Stimulated activated CD8-positive, alpha-beta memory T cell treated with anti-CD3 and anti-CD28 coated beads, Interleukin-7, amount 100 ng/mL, for 48 hours (primary cell): ENCODE data around the gene LDOC1.
"Not testable (repeated sequence)": the region's sequence is repeated elsewhere in the genome, so short reads cannot be mapped to it uniquely, and the experiment has no call there.

Source experiments
- DNase-seq, 2 donors: peaks; one replicate each; pipeline ENCODE4 v3.0.0-alpha.2; 2020; ENCODE audit warnings: low read depth in 1 of 2; ENCODE audit errors: extremely low read depth in 1 of 2

Gene LDOC1

DNA sequence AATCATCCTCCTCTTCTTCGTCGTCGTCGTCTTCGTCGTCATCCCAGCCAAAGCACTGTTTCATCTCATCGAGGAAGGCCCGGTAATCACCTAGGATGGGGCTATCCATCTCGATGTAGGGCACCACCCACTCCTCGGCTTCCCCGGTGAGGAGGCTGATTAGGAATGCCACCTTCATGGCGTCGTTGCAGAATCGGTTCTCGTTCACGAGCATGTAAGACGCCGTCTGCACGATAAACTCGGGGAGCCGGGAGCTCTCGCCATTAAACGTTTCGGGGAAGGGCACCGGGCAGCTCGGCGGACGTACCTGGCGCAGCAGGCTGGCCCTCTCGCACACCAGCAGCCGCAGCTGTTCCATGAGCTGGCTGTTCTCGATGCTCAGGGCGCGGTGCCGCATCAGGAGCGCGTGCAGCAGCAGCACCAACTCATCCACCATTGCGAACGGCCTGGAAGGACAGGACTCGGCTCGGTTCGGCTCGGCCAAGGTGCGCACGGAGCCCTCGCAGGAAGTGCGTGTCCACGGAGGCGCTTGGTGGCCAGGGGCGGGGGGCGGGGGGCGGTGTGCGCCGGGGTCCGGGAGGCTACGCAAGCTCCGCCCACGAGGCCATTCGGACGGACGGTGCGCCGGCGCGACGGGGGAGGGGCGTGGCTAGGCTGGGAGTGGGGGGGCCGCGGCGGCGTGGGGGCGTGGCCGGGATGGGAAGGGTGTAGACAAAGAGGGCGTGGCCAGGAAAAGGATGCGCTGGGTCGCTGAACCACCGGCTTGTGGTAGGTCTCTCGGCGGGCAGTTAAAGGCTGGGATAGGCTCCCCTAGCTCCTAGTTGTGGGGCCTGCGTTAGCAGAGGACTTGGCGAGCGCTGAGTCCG, at the start of gene LDOC1:
TSS of gene LDOC1 (minus strand) at position 544 of the 866 bp plus-strand sequence. CDS start at position 436, 108 bp downstream.
- peak; percentile 37 to 39 for DNase-seq

DNA sequence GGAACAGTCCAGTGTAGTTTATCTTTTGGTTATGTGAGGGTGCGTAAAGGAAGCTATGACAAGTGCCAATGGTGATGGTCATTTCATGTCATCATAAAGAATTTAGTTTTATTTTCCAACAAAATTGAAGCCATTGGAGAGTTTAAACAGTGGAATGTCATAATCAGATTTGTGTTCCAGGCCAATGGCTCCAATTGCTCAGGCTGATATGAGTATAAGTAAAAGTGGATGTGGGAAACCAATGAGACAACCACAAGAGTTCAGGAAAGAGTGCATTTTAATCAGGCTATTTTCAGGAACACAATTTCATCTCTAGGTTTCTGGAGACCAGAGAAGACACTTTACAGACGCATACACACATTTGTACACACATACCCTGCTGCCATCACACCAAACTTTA, 44.7 kb upstream of the LDOC1 start:
- DNase-seq = no peak

DNA sequence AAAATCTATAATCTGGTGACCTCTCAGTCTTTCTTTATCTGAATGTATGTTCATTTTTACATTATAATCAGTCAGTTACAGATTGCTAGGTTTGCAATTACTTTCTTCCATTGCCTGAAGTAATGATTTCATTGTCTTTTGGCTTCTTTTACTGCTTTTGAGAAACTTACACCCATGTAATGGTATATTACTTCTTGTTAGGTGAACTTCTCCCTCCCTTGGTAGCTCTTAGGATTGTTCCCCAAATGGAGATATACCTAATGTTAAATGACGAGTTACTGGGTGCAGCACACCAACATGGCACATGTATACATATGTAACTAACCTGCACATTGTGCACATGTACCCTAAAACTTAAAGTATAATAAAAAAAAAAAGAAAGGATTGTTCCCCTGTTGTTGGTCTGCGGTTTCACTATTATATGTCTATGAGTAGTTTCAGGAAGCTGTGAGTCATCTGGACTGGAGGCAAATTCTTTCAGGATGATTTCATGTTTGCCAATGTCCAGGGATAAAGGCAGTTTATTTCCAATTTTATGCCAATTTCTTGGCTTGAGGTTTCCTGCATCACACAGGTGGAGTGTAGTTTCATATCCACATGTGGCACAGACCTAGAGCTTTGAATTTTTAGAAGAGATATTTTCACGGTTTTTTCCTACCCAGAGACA, 43.5 kb upstream of the LDOC1 start:
- DNase-seq = no peak

DNA sequence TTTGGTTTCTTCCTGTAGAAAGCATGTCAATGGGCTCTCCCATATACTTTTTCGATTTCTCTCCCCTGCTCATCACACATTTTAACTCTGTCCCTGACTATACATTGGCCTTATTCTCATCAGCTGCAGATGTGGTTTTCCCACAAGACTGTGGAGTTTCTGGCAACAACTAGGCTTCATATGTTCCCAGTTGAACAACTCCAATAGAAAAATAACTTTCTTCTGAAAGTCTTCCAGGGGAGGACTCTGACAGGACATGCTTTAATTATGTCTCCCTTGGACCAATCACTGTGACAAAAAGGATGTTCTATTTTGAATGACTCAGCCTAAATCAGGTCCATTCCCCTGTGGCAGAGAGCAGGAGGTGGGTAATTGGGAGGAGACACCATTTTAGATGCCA, 37.3 kb upstream of the LDOC1 start:
- DNase-seq = no peak

DNA sequence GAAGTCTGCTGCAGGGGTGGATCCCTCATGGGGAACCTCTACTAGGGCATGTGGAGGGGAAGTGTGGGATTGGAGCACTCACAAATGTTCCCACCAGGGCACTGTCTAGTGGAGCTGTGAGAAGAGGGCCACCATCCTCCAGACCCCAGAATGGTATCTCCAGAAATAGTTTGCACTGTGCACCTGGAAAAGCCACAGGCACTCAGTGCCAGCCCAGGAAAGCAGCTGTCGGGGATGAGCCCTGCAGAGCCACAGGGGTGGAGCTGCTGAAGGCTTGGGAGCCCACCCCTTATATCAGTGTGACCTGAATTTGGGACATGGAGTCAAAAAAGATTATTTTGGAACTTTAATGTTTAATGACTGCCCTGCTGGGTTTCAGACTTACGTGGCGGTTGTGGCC, 25.0 kb upstream of the LDOC1 start:
- DNase-seq = no peak

DNA sequence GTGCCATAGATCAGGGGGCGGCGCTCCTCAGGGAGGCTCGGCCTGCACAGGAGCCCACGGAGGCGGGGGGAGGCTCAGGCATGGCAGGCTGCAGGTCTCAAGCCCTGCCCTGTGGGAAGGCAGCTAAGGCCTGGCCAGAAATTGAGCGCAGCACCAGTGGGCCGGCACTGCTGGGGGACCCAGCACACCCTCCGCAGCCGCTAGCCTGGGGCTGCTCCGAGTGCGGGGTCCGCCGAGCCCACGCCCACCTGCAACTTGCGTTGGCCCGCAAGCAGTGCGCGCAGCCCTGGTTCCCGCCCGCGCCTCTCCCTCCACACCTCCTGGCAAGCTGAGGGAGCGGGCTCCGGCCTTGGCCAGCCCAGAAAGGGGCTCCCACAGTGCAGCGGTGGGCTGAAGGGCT, 11.6 kb upstream of the LDOC1 start:
- DNase-seq = not testable (repeated sequence)

DNA sequence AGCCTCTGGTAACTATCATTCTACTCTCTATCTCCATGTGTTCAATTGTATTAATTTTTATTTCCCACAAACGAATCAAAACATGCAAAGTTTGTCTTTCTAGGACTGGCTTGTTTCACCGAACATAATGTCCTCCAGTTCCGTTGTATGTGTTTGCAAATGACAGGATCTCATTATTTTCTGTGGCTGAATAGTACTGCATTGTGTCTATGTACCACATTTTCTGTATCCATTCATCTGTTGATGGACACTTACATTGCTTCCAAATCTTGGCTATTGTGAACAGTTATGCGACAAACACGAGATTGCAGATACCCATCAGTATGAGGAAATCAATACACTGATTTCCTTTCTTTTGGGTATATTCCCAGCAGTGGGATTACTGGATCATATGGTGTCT, 8.4 kb upstream of the LDOC1 start:
- DNase-seq = no peak

DNA sequence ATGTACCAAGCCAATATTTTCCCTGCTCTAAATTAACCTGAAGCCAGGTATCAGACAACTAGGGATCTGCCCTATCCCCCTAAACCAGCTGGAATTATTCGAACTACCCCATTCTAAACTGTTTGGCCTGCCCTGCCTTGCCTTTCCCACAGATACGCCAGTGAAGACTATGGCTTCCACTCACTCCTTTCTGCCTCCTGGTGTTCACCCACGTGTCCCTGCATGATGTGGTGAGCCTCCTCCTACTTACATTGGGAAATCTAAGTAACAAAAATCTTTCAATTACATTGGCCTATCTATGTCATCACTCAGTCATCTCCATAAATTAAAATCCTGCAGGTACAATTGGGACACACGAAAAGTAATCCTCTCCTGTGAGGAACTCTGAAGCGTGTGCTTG, 6.1 kb upstream of the LDOC1 start:
- DNase-seq = no peak

DNA sequence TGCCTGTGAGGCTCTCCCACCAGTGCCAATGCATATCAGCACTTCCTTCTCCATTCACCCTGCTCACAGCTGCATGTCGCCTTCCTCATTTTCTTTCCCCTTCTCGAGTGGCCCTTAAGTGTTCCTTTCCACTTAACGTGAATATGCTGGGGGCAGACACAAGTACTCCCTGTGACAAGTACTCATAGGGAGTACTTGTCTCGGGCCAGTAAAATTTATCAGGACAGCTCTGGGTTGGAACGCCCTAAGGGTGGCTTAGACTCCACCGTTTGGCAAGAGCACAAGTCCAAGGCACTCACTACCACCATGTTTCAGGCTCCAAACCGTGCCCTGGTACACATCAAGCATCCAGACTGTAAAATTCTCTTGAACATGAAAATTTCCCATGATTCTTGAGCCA, 3.9 kb upstream of the LDOC1 start:
- no peak for DNase-seq

DNA sequence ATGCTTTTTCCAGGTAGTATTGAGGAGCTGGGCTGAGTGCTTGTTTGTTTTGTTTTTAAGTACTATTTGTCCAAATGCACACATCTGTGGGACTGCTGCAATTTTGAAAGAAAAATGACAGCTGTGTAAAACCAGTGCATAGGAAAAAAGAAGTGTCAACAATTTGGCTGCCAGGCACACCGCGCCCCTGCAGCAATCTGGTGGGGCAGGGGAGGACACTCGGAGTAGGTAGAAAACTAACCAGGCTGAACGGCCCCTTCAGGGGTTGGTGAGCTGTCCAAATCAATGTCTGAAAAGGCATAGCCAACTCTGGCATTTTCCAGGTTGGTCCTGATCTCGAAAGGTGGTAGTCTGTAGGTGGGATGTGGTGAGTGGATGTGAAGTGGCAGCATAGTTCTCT, 1.1 kb downstream of the LDOC1 start:
- no peak for DNase-seq

DNA sequence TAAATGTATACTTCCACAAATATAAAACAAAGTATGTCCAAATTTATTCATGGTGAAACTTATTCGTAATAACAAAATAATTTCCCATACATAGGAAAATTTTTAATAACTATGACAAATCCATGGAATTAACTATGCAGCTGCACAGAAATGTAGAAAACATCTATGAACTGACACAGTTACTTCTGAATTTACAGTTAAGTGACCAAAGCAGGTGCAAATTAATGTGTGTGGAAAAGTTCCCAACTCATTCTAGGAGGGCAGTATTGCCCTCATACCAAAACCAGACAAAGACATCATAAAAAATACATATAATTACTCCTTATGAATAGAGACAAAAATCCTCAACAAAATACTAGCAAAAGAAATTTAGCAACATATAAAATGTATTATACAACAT, 12.5 kb downstream of the LDOC1 start:
- DNase-seq = no peak

DNA sequence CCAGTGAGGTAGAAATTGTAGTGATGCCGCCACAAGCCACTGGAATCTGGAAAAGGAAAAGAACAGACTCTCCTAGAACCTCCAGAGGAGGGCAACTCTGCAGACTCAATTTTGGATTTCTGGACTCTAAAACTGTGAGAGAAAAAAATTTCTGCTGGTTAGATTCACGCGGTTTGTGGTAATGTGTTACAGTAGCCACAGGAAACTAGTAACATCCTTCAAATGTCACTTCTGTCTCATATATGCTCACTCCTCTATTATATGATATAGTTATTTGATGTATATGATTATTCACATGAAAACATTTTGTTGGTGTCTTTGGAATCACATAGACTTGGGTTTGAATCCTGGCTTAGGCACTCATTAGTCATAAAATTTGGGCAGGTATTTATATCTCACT, 18.8 kb downstream of the LDOC1 start:
- no peak for DNase-seq

DNA sequence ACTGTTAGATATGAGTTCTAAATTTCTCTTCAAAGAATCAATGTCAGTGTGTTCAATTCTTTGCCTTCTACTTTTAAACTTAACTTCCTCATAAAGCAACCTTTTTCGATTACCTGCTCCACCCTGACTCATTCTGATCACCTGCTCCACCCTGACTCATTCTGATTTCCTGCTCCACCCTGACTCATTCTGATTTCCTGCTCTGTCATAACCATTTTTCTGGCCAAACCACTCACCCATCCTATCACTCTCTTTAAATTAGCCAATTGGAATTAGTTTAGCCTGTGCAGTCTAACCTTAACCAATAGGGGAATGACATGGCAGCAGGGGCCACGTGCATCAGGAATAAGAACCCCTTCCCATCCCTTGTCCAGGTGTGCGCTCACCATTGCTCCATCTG, 21.7 kb downstream of the LDOC1 start:
- not testable (repeated sequence) for DNase-seq

DNA sequence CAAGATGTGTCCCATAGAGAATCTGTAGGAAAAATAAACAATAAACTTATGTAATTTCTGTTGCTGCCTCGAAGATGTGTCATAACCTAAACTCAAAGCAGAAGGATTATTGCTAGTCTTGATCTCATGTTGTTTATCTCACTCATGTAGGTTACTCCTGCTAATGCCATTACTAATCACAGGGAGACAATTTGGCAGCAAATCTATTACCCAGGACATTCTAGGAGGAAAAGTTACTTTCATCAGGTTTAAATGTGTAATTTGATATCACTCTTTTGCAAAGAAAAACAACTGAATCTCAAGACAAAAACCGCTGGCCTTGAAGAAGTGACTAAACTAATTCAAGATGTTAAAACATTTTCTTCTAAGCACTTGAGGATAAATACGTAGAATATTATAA, 34.0 kb downstream of the LDOC1 start:
- no peak for DNase-seq

DNA sequence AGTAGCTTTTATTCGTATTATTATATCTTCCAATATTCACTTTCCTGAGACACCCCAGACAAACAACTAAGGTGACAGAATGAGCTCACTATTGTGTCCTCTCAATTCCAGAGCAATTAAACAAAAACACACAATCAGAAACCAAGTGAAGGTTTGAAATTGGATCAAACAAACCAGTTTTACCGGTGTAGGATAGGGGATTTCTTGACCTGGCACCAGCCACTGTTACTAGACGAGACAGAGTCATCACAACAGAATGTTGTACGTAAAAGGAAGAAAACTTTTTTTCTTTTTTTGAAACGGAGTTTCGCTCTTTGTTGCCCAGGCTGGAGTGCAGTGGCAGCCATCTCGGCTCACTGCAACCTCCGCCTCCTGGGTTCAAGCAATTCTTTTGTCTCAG, 43.7 kb downstream of the LDOC1 start:
- no peak for DNase-seq

DNA sequence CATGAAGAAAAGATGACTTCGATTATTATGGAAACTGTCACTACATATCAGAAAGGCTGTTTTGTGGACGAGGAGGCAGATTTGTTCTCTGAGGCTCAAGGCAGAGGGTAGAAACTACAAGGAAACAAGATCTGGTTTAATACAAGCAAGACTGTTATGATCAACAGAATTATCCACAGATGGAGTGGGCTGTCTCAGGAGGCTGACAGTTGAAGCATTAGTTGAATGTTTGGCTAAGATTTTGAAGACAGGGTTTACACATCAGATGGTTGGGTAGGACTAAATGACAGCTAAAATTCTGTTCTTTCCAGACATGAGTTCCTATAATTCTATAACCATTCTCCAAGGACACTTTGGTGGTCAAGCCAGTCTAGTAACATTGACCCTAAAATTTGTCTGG, 49.8 kb downstream of the LDOC1 start:
- DNase-seq = no peak
